Measurements from ENCODE around the gene RIMKLB.
"Not testable (repeated sequence)": the region's sequence is repeated elsewhere in the genome, so short reads cannot be mapped to it uniquely, and the experiment has no call there.

DNA sequence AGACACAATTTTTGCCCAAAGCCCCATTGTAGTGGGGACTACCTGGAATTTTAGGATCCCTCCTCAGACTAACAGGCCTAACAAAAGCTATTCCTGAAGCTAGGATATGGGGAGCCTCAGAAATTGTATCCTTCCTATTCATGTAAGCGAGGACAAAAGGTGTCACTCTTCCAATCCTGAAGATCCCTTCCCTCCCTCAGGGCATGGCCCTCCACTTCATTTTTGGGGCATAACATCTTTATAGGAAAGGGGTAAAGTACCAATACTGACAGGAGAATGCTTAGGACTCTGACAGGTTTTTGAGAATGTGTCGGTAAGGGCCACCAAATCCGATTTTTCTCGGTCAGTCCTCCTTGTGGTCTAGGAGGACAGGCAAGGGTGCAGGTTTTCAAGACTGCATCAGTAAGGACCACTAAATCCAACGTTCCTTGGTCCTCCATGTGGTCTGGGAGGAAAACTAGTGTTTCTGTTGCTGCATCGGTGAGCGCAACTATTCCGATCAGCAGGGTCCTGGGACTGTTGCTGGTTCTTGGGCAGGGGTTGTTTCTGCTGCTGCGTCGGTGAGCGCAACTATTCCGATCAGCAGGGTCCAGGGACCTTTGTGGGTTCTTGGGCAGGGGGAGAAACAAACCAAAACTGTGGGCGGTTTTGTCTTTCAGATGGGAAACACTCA is 91.7 kb downstream of the RIMKLB start:
- TF ChIP-seq, protein P1, sequence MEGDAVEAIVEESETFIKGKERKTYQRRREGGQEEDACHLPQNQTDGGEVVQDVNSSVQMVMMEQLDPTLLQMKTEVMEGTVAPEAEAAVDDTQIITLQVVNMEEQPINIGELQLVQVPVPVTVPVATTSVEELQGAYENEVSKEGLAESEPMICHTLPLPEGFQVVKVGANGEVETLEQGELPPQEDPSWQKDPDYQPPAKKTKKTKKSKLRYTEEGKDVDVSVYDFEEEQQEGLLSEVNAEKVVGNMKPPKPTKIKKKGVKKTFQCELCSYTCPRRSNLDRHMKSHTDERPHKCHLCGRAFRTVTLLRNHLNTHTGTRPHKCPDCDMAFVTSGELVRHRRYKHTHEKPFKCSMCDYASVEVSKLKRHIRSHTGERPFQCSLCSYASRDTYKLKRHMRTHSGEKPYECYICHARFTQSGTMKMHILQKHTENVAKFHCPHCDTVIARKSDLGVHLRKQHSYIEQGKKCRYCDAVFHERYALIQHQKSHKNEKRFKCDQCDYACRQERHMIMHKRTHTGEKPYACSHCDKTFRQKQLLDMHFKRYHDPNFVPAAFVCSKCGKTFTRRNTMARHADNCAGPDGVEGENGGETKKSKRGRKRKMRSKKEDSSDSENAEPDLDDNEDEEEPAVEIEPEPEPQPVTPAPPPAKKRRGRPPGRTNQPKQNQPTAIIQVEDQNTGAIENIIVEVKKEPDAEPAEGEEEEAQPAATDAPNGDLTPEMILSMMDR (conservative IDR thresholded peaks at IDR 0.05 in 1 of 2, IDR thresholded peaks at IDR 0.05 in 1 of 2; ENCODE audit: low read depth in 1 of 2, low read length in 2 of 2): not testable (repeated sequence)
- TF ChIP-seq EZH2 (IDR thresholded peaks at IDR 0.05; ENCODE audit: low read length, missing control alignments): not testable (repeated sequence)

Data from fibroblast of lung (primary cell).